ENCODE results near the gene UNK.

DNA sequence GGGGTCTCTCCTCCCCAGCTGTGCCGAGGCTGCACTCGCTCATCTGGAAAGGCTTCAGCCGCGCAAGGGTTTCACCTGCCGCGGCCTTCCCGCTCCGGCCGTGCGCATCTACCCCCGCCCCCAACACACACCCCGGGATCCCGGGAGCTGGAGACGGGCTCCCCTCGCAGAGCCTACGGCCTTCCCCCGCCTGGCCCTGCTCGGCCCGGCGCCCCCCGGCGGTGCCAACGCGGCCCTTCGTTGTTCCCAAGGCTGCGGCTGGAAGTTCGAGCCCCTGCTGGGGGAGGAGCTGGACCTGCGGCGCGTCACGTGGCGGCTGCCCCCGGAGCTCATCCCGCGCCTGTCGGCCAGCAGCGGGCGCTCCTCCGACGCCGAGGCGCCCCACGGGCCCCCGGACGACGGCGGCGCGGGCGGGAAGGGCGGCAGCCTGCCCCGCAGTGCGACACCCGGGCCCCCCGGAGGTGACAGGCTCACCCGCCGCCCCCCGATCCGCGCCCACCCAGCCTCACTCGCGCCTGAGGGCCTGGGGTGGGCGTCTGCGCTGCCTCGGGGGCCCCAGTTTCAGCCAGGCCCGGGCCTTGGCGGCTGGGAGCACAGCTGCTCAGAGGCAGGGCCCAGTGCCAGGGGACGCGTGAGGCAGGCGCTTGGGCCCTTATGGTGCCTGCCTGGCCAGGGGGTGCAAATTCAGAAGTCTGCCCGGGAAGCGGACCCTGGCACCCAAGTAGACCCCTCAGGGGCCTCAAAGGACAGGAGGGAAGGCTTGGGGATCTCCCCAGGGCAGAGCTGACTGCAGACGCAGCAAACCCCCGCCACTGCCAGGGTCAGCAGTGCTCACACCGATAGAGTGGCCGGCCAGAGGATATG lies 30.9 kb upstream of the UNK start:
- TF ChIP-seq, protein P1, sequence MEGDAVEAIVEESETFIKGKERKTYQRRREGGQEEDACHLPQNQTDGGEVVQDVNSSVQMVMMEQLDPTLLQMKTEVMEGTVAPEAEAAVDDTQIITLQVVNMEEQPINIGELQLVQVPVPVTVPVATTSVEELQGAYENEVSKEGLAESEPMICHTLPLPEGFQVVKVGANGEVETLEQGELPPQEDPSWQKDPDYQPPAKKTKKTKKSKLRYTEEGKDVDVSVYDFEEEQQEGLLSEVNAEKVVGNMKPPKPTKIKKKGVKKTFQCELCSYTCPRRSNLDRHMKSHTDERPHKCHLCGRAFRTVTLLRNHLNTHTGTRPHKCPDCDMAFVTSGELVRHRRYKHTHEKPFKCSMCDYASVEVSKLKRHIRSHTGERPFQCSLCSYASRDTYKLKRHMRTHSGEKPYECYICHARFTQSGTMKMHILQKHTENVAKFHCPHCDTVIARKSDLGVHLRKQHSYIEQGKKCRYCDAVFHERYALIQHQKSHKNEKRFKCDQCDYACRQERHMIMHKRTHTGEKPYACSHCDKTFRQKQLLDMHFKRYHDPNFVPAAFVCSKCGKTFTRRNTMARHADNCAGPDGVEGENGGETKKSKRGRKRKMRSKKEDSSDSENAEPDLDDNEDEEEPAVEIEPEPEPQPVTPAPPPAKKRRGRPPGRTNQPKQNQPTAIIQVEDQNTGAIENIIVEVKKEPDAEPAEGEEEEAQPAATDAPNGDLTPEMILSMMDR (IDR thresholded peaks at IDR 0.05) = no peak
- no peak for TF ChIP-seq POLR2A (IDR thresholded peaks at IDR 0.05)
